HCT116 (cell line): ENCODE results near the gene JCAD. TPM values are rescaled to one million over a fixed set of nuclear protein-coding genes. Genes with fewer than 3 reads are reported as not detected.

Experiments
- ATAC-seq: fragments of 200-7000 bp; cut with Tn5 transposase; 2 replicates; pipeline ENCODE4 v1.9.1; 2020; ENCODE audit warnings: mild to moderate bottlenecking, moderate library complexity
- BruUV-seq: library from RNA; stranded (reverse); fragments of 400-500 nt; replicated peaks from 2 replicates; lab custom pipeline; 2021; lab: Mats Ljungman, UMichigan
- CTCF ChIA-PET: fragments of 300-600 bp; sonication (Branson Sonifier 250); formaldehyde crosslinking; loops from one replicate; lab custom pipeline; 2021; ENCODE audit warnings: antibody characterized with exemption; lab: Charles Lee
- POLR2A ChIA-PET: fragments of 300-600, 350-600 bp; sonication (Branson Sonifier 250); formaldehyde crosslinking; loops from one replicate; lab custom pipeline; 2021; ENCODE audit warnings: antibody characterized with exemption; lab: Charles Lee
- RAD21 ChIA-PET, 2 experiments: fragments of 300-600 bp; sonication (Branson Sonifier 250); formaldehyde crosslinking; loops; one replicate each; lab custom pipeline; 2023; ENCODE audit warnings: low total read pairs in 2 of 2; ENCODE audit not compliant: uncharacterized antibody in 2 of 2, unreplicated experiment in 2 of 2, low non-redundant PET in 1 of 2; lab: Charles Lee
- DNase-seq: peaks from one replicate; pipeline ENCODE4 v3.0.0-alpha.2; 2010; ENCODE audit warnings: low read depth, low spot score
- H2AFZ ChIP-seq: fragments of 200-600 bp; shearing (Covaris generic), sonication (generic); 2 replicates; pipeline ENCODE4 v1.6.1; 2017; ENCODE audit warnings: low read depth, mixed run types, mixed read lengths, antibody characterized with exemption, low read length; ENCODE audit not compliant: poor library complexity, severe bottlenecking
- H3K27ac ChIP-seq: 2 replicates; pipeline ENCODE4 v1.5.1; 2012; ENCODE audit warnings: low read depth, low read length
- H3K27me3 ChIP-seq: fragments of 200-600 bp; sonication (generic); 2 replicates; pipeline ENCODE4 v1.6.1; 2016; ENCODE audit warnings: mixed run types, low read length, mixed read lengths; ENCODE audit not compliant: insufficient read depth
- H3K36me3 ChIP-seq, 2 experiments: fragments of 200-500 bp in 1 of 2; fragments of 200-600 bp in 1 of 2; sonication (Bioruptor generic) in 1 of 2; sonication (generic) in 1 of 2; 2 replicates each; pipeline versions ENCODE4 v1.5.1 to v1.6.1; 2014 to 2016; ENCODE audit warnings: low read length in 2 of 2, inconsistent platforms in 1 of 2, mixed read lengths in 1 of 2, mixed run types in 1 of 2; ENCODE audit not compliant: insufficient read depth in 2 of 2, control insufficient read depth in 1 of 2
- H3K4me1 ChIP-seq, 2 experiments: fragments of 200-600 bp in 1 of 2; sonication (generic) in 1 of 2; 2 replicates each; pipeline versions ENCODE4 v1.5.1 to v1.6.1; 2012 to 2017; ENCODE audit warnings: low read length in 2 of 2, inconsistent platforms in 1 of 2, mild to moderate bottlenecking in 1 of 2, mixed read lengths in 1 of 2, mixed run types in 1 of 2, moderate library complexity in 1 of 2; ENCODE audit not compliant: insufficient read depth in 2 of 2, control insufficient read depth in 1 of 2
- H3K4me2 ChIP-seq: fragments of 200-600 bp; sonication (generic); 2 replicates; pipeline ENCODE4 v1.6.1; 2017; ENCODE audit warnings: mixed run types, low read length, mixed read lengths
- H3K4me3 ChIP-seq, 2 experiments: fragments of 200-600 bp in 1 of 2; sonication (generic) in 1 of 2; replicated peaks in 1 of 2; 2 replicates each; pipeline ENCODE4 v1.5.1; 2011 to 2016; ENCODE audit warnings: low read length in 2 of 2, control low read depth in 1 of 2, low read depth in 1 of 2, mild to moderate bottlenecking in 1 of 2, mixed read lengths in 1 of 2, mixed run types in 1 of 2
- H3K79me2 ChIP-seq: fragments of 200-600 bp; sonication (generic); 2 replicates; pipeline ENCODE4 v1.6.1; 2017; ENCODE audit warnings: mild to moderate bottlenecking, mixed run types, low read length, moderate library complexity, mixed read lengths; ENCODE audit not compliant: insufficient read depth
- H3K9ac ChIP-seq: fragments of 200-600 bp; sonication (generic); 2 replicates; pipeline ENCODE4 v1.6.1; 2016; ENCODE audit warnings: low read length, mixed read lengths
- H3K9me2 ChIP-seq: fragments of 200-600 bp; sonication (generic), shearing (Covaris generic); 2 replicates; pipeline ENCODE4 v1.6.1; 2017; ENCODE audit warnings: mixed run types, mild to moderate bottlenecking, moderate library complexity; ENCODE audit not compliant: insufficient read depth
- H3K9me3 ChIP-seq, 2 experiments: fragments of 200-500 bp in 1 of 2; fragments of 200-600 bp in 1 of 2; sonication (Bioruptor generic) in 1 of 2; sonication (generic) in 1 of 2; 2 replicates each; pipeline ENCODE4 v1.6.1; 2014 to 2017; ENCODE audit warnings: low read length in 2 of 2, mixed read lengths in 2 of 2, inconsistent platforms in 1 of 2, low read depth in 1 of 2, mild to moderate bottlenecking in 1 of 2, mixed run types in 1 of 2, moderate library complexity in 1 of 2; ENCODE audit not compliant: control insufficient read depth in 1 of 2, insufficient read depth in 1 of 2
- H4K20me1 ChIP-seq: fragments of 200-600 bp; sonication (generic), shearing (Covaris generic); 2 replicates; pipeline ENCODE4 v1.6.1; 2017; ENCODE audit warnings: mixed run types, mild to moderate bottlenecking, moderate library complexity; ENCODE audit not compliant: insufficient read depth
- EGR1 ChIP-seq: IDR thresholded peaks from 2 replicates; pipeline ENCODE4 v1.6.1; 2012; ENCODE audit warnings: low read depth
- EZH2 ChIP-seq: fragments of 200-600 bp; sonication (generic); IDR thresholded peaks from 2 replicates; pipeline ENCODE4 v1.6.1; 2017; ENCODE audit warnings: antibody characterized with exemption, mixed run types
- JUND ChIP-seq: IDR thresholded peaks from 2 replicates; pipeline ENCODE4 v1.6.1; 2012
- RAD21 ChIP-seq: IDR thresholded peaks from 2 replicates; pipeline ENCODE4 v1.6.1; 2012; ENCODE audit warnings: low read depth, mild to moderate bottlenecking
- SIN3A ChIP-seq: IDR thresholded peaks from 2 replicates; pipeline ENCODE4 v1.6.1; 2012; ENCODE audit warnings: low read depth
- TCF7L2 ChIP-seq: IDR thresholded peaks from 2 replicates; pipeline ENCODE4 v1.7.0; 2011; ENCODE audit warnings: borderline replicate concordance, inconsistent platforms; ENCODE audit not compliant: insufficient read depth, insufficient read length; ENCODE audit errors: extremely low read depth
- ZNF274 ChIP-seq: fragments of 200-500 bp; sonication (Bioruptor generic); IDR thresholded peaks from 2 replicates; pipeline ENCODE4 v1.6.1; 2014; ENCODE audit warnings: mild to moderate bottlenecking, low read depth, low read length, inconsistent platforms
- intact Hi-C: fragments of 100-400 bp; cut with micrococcal nuclease; formaldehyde crosslinking; loops from 2 replicates; pipeline ENCODE4 v1.10.0; 2022
- total RNA-seq: library from RNA; stranded (reverse); gene quantifications from one replicate; pipeline ENCODE4 v1.2.1, GENCODE V29; 2021; ENCODE audit not compliant: unreplicated experiment
- TF ChIP-seq, protein P1 (sequence below): IDR thresholded peaks from 2 replicates; pipeline ENCODE4 v1.6.1; 2012; ENCODE audit warnings: low read depth
- TF ChIP-seq, protein P2 (sequence below): IDR thresholded peaks from 2 replicates; pipeline ENCODE4 v1.6.1; 2011; ENCODE audit warnings: mild to moderate bottlenecking, low read length, moderate library complexity; ENCODE audit not compliant: insufficient replicate concordance; ENCODE audit errors: extremely low read depth
- TF ChIP-seq, protein P3 (sequence below): IDR thresholded peaks from 2 replicates; pipeline ENCODE4 v1.6.1; 2012

JCAD gene
- total RNA-seq, 1 experiment from 2014 or later: 17.5 TPM

DNA sequence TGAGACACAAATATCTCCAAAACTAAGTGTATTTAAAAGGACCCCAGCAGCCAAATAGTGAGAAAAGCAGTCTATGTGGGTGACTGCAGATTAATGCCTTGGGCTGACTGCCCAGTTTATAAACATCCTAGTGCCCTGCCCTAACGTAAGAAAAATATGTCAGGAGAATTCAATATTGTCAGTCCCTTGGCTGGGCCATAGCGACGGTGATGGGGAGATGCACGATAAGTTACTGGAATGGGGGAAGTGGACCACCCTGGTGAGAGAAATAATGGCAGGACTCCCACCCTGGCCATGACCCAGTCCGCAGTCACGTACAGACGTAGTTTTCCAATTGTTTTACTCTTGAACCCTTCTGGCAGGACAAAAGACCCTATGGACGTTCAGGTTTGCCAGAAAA lies 48.0 kb downstream of the JCAD start:
- no TSS peak for BruUV-seq
- TF ChIP-seq, protein P1, sequence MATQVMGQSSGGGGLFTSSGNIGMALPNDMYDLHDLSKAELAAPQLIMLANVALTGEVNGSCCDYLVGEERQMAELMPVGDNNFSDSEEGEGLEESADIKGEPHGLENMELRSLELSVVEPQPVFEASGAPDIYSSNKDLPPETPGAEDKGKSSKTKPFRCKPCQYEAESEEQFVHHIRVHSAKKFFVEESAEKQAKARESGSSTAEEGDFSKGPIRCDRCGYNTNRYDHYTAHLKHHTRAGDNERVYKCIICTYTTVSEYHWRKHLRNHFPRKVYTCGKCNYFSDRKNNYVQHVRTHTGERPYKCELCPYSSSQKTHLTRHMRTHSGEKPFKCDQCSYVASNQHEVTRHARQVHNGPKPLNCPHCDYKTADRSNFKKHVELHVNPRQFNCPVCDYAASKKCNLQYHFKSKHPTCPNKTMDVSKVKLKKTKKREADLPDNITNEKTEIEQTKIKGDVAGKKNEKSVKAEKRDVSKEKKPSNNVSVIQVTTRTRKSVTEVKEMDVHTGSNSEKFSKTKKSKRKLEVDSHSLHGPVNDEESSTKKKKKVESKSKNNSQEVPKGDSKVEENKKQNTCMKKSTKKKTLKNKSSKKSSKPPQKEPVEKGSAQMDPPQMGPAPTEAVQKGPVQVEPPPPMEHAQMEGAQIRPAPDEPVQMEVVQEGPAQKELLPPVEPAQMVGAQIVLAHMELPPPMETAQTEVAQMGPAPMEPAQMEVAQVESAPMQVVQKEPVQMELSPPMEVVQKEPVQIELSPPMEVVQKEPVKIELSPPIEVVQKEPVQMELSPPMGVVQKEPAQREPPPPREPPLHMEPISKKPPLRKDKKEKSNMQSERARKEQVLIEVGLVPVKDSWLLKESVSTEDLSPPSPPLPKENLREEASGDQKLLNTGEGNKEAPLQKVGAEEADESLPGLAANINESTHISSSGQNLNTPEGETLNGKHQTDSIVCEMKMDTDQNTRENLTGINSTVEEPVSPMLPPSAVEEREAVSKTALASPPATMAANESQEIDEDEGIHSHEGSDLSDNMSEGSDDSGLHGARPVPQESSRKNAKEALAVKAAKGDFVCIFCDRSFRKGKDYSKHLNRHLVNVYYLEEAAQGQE: no peak
- no peak for TF ChIP-seq JUND
- H3K9ac ChIP-seq: no peak overlapping the region

DNA sequence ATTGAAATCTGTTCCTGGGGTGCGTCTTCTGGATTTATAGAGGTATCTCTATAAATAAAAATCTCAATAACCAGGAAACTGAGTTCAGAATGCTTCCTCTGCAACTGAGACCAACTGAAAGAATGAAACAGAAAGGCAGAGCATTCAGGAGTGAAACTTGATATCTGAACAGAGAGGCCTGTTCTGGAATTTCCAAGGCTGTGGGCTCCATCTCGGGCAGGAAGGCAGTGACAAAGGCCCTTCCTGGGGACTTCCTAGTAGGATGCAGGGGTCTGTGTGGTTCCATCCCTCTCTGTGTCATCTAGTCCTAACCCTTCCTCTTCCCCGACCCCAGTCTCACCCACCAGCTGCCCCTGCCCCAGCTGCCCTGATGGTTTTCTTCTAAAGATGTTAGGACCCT lies 52.0 kb downstream of the JCAD start:
- Histone ChIP-seq H3K9me3 (no peaks in the 10 kb centered on the region), H3K9ac (no peak overlapping the region), H3K4me3 (no peak overlapping the region), H3K4me2 (no peak overlapping the region), H3K27me3 (no peaks in the 10 kb centered on the region), H4K20me1 (no peaks in the 10 kb centered on the region), H3K4me1 (peaks cover 0 to 3% of the 10 kb centered on the region in 2 experiments; a peak in 1 of 4 replicates), H3K79me2 (no peaks in the 10 kb centered on the region), H2AFZ (no peak overlapping the region), H3K9me2 (no peaks in the 10 kb centered on the region), H3K27ac (no peak overlapping the region), H3K36me3 (no peaks in the 10 kb centered on the region)
- BruUV-seq: no TSS peak
- TF ChIP-seq ZNF274: no peak
- no peak for TF ChIP-seq TCF7L2
- no peak for TF ChIP-seq SIN3A
- TF ChIP-seq EGR1: no peak
- TF ChIP-seq, protein P2, sequence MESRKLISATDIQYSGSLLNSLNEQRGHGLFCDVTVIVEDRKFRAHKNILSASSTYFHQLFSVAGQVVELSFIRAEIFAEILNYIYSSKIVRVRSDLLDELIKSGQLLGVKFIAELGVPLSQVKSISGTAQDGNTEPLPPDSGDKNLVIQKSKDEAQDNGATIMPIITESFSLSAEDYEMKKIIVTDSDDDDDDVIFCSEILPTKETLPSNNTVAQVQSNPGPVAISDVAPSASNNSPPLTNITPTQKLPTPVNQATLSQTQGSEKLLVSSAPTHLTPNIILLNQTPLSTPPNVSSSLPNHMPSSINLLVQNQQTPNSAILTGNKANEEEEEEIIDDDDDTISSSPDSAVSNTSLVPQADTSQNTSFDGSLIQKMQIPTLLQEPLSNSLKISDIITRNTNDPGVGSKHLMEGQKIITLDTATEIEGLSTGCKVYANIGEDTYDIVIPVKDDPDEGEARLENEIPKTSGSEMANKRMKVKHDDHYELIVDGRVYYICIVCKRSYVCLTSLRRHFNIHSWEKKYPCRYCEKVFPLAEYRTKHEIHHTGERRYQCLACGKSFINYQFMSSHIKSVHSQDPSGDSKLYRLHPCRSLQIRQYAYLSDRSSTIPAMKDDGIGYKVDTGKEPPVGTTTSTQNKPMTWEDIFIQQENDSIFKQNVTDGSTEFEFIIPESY: no peak
- no peak for TF ChIP-seq RAD21
- TF ChIP-seq EZH2: no peak
- TF ChIP-seq, protein P3, sequence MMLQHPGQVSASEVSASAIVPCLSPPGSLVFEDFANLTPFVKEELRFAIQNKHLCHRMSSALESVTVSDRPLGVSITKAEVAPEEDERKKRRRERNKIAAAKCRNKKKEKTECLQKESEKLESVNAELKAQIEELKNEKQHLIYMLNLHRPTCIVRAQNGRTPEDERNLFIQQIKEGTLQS: no peak
- ChIA-PET CTCF (no interaction called here), POLR2A (no interaction called here), RAD21 (no interaction called here)
- ATAC-seq (no peak), DNase-seq (no peak)
- intact Hi-C loops: no loop called here

More for the DNA sequence above, 48.0 kb downstream of the JCAD start:
- no peak overlapping the region for H3K4me3 ChIP-seq
- ATAC-seq: no peak
- POLR2A ChIA-PET: no interaction called here
- DNase-seq: no peak
- H3K36me3 ChIP-seq: no peaks in the 10 kb centered on the region
- no peaks in the 10 kb centered on the region for H3K79me2 ChIP-seq
- no peaks in the 10 kb centered on the region for H3K9me3 ChIP-seq
- no peak overlapping the region for H3K4me2 ChIP-seq
- H3K4me1 ChIP-seq: no peaks in the 10 kb centered on the region
- H3K27ac ChIP-seq: no peak overlapping the region
- H4K20me1 ChIP-seq: no peaks in the 10 kb centered on the region
- H2AFZ ChIP-seq: no peak overlapping the region
- intact Hi-C loops: no loop called here
- RAD21 ChIA-PET: no interaction called here
- CTCF ChIA-PET: interaction anchor here (2.5 kb wide), 1 partner anchor 9 kb away, joined by 16 read pairs; no protein-coding TSS in a partner anchor
- no peaks in the 10 kb centered on the region for H3K27me3 ChIP-seq
- no peaks in the 10 kb centered on the region for H3K9me2 ChIP-seq
